ENCODE results near the gene SIRPG.

SIRPG gene

DNA sequence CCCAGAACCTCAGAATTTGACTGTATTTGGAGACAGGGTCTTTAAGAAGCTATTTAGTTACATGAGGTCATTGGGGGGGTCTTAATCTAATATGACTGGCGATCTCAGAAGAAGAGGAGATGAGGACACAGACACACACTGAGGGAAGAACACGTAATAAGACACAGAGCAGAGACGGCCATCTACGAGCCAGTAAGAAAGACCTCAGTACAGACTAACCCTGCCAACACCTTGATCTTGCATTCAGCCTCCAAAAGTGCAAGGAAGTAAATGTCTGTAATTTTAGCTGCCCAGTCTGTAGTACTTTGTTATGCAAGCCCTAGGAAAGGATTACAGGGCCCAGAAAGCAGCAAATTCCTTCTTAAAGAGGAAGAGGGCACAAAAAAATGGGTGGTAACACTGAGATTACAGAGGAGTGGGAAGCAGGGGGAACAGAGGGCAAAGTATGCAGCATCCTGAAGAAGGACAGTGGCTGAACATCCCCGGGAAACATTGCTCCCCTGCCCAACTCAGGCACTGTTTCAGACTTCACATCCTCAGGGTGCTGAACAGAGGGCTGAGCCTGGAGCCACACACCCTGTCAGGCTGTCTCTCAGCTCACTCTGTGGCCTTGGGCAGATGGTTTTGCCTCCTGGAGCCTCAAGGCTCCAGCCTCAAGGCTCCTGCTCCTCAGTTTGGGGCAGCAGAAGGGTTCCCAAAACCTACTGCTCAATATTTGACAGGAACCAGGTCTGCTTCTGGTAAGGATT lies 27.9 kb upstream of the SIRPG start:
- no peak for TF ChIP-seq CTCF (IDR thresholded peaks at IDR 0.05; ENCODE audit: insufficient read depth, missing control alignments)
- FAIRE-seq: no peak
- DNase-seq (ENCODE audit: insufficient read length, low spot score): no peak

GRCh38 chr20:1684872-1685271 lies 27.3 kb upstream of the SIRPG start:
- FAIRE-seq: no peak

DNA sequence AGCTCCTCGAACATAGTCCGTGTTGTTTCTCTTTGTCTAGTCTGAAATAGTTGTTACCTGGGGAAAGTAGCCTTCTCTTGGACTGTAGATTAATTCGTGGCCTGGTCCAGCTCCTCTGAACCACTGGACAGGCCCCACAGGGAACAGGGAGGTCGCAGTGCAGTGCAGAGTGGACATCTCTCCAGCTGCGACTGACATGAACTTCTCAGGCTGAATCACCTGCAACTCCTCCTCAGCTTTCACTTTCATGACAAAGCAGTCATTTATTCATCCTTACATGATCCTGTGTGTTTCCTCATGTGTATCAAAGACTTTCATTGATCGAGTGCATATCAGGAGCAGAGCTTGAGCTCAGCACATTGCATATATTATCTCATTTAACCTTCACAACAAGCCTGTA lies 19.1 kb upstream of the SIRPG start:
- DNase-seq (ENCODE audit: insufficient read length, low spot score) (no peak), FAIRE-seq (no peak)
- TF ChIP-seq CTCF (IDR thresholded peaks at IDR 0.05; ENCODE audit: insufficient read depth, missing control alignments): no peak

More at GRCh38 chr20:1684872-1685271, 27.3 kb upstream of the SIRPG start:
- DNase-seq (ENCODE audit: insufficient read length, low spot score): no peak
- no peak for TF ChIP-seq CTCF (IDR thresholded peaks at IDR 0.05; ENCODE audit: insufficient read depth, missing control alignments)

GRCh38 chr20:1674990-1675780 lies 17.6 kb upstream of the SIRPG start:
- FAIRE-seq (no peak), DNase-seq (ENCODE audit: insufficient read length, low spot score) (no peak)
- TF ChIP-seq CTCF (IDR thresholded peaks at IDR 0.05; ENCODE audit: insufficient read depth, missing control alignments): no peak

- FAIRE-seq: no peak
- DNase-seq (ENCODE audit: insufficient read length, low spot score): no peak
- no peak for TF ChIP-seq CTCF (IDR thresholded peaks at IDR 0.05; ENCODE audit: insufficient read depth, missing control alignments)
Observed at GRCh38 chr20:1674361-1674760, 16.8 kb upstream of the SIRPG start.

GRCh38 chr20:1673424-1673823 lies 15.8 kb upstream of the SIRPG start:
- DNase-seq (ENCODE audit: insufficient read length, low spot score) (no peak), FAIRE-seq (no peak)
- no peak for TF ChIP-seq CTCF (IDR thresholded peaks at IDR 0.05; ENCODE audit: insufficient read depth, missing control alignments)

DNA sequence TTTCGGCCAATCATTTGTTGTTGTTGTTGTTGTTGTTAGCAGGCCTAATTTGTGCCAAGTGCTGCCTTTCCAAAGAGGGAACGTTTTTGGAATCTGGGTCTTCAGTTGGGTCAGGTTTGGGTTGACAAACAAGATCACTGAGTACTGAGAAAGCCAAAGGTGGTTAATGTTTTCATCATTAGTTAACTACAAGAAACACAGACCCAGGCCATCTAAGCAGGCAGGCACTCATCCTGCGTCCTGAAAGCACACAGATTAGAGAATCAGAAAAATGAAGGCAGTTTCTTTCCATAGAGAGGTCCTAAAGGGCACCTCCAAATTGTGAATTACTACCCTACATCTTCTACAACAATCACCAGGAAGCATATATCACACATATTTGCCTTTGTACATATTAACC lies 15.1 kb upstream of the SIRPG start:
- FAIRE-seq (no peak), DNase-seq (ENCODE audit: insufficient read length, low spot score) (no peak)
- no peak for TF ChIP-seq CTCF (IDR thresholded peaks at IDR 0.05; ENCODE audit: insufficient read depth, missing control alignments)
